GM21528 (cell line): ENCODE results near the gene MSH5.

Experiments
- ATAC-seq: cut with Tn5 transposase; IDR thresholded peaks from one replicate; pipeline ENCODE4 v1.9.1; 2021; ENCODE audit warnings: mild to moderate bottlenecking, moderate library complexity; ENCODE audit not compliant: unreplicated experiment, low FRiP score

Gene MSH5

DNA sequence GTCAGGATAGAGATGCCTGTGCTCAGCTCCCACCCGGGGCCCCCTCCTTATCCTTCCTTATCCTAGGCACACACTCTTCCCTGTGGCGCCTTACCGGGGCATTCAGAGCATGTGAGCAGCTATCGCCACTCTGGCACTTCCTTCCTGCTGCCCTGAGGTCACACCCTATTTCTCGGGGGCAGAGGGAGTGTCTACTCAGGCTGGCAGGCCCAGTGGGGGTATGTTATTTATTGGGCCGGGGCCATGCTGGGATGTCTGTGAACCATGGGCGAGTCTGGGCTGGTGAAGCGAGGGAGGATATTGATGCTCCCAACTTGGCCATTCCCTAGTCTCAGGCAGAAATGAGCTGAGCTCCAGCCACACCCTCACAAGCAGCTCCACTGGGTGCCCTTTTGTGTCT lies 28.6 kb upstream of the MSH5 start:
- ATAC-seq, result no peak

DNA sequence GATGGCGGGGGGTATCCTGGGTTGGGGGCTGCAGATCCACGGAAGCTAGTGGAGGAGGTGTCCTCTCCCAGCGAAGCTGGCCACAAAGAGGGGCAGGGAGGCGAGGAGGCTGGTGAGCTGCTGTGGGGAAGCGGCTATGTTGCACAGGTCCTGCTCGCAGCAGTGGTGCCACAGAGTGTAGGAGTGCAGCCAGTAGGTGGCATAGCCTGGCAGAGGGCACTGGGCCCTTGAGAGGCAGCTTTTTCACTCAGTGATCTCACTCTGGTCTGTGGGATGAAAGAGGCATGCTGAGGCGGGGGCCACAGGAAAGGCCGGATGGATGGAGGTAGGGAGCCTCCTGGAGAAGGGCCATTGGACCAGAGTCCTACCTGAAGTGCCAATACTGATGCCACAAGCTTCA lies 27.5 kb upstream of the MSH5 start:
- no peak for ATAC-seq

DNA sequence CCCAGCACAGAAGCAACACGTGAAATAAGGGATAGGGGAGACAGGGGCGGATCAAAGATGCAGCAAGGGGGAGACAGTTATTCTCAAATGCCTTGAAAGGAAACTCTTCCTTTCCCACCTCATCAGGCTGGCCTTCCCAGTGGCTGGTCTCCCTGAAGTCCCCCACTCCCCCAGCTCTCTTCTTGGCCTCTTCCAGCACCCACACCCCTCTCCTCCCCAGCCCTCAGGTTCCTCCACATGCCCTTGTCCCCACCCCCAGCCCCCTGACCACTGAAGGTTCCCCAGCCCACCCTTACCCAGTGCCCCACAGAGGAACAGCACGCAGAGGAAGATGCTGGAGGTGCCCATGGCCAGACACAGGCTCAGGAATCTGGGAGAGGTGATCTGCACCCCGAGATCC lies 26.3 kb upstream of the MSH5 start:
- no peak for ATAC-seq

DNA sequence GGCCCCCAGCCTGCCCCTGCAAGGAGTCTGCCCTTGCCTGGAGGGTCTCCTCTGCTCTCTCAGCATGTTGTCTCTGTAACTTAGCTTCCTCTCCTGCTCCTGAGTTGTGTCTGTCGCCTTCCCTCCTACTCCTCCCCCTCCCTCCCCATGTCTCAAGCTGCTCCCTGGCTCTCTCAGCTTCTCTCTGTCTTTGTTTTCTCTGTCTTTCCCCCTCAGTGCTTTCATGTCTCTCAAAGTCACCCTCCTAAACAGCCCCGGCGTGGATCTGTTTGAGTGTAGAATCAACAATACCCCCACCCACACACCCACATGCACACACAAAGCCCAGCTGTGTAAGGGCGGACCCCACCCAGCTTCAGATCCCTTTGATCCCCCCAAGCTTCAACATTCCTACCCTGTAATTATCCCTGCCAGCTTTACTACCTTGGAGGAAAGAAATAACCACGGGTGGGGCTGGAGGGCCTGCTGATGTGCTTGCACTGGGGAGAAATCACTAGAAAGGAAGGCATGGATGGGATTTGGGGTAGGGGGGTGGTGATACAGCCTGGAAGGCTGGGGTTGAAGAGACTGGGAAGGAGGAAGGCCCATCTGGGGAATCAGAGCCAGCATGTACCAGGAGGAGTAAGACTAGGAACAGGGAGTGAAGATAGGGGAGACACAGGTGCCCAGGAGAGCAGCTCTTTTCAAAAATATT lies 25.7 kb upstream of the MSH5 start:
- ATAC-seq, result no peak

DNA sequence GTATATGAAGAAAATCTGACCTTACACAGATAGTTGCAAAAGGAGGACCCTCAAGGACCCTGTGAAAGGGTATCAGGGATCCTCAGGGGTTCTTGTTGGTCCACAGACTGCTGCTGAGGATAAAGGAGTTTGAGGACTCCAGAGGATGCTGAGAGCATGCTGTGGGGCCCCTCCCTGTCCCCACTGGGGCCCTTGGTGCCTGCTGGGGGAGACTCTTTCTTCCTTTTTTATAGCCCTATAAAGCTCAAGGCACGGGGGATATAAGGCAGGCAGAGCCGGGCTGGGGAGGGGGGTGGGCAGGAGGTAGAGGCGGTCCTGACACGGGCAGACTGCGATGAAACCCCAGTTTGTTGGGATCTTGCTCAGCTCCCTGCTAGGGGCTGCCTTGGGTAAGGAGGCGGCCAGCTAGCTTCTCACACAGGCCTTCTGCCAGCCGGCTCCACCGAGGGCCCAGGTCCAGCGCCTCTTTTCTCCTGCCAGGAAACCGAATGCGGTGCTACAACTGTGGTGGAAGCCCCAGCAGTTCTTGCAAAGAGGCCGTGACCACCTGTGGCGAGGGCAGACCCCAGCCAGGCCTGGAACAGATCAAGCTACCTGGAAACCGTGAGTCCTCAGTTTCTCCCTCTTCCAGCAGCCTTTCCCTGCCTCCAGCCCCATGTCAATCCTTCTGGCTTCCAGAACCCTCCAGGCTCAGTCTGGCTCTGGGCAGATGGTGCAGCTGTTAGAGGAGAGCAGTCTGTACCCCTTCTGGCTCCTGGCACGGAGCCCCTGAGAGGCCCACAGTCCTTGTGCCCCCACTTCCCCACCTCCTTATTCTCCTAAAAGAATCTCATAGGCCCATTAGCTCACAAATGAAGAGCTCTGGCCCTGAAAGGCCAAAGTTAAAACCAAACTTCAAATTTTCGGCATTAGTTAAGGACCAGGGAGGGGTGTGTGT lies 24.5 kb upstream of the MSH5 start, which contains the start of gene LY6G6D:
Gene LY6G6D, plus strand, starts transcription at position 327 of the 937 bp plus-strand sequence. Its CDS starts 8 bp downstream, at position 335.
- ATAC-seq, result no peak

DNA sequence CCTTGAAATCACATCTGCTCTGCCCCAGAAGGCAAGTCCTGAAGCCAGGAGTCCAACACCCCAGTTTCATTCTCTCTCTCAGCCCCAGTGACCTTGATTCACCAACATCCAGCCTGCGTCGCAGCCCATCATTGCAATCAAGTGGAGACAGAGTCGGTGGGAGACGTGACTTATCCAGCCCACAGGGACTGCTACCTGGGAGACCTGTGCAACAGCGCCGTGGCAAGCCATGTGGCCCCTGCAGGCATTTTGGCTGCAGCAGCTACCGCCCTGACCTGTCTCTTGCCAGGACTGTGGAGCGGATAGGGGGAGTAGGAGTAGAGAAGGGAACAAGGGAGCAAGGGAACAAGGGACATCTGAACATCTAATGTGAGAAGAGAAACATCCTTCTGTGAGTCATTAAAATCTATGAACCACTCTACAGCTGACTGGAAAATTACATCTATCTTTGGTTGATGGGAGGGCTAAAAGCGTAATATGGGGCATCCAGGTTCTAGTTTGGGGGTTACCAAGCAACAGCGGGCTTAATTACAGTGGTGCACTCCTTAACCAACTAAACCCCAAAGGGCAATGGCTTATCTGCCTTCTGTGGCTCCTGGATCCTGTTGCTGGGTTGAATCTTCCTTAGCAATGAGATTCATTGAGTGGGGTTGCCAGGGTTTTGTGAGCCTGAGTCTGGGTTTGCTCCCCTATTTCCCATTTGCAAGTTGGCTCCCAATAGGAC lies 22.1 kb upstream of the MSH5 start:
- no peak for ATAC-seq

DNA sequence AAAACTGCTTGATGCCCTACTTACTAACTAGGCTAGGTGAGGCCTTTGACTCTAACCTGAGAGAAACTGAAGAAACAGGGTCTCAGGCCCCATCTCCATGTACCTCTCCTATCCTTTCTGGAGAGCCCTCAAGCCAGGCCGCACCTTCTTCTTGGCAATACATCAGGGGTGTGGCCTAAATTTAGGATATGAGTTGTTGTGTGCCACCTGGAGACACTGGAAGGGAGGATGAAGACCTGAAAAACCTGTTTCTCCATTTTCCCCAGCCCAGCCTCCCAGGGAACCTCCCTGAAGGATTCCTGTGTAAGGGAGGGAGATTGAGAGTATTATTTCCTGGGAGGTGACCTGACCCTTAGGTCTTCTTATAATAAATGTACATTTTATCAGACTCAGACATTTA lies 21.5 kb upstream of the MSH5 start:
- ATAC-seq, result no peak

DNA sequence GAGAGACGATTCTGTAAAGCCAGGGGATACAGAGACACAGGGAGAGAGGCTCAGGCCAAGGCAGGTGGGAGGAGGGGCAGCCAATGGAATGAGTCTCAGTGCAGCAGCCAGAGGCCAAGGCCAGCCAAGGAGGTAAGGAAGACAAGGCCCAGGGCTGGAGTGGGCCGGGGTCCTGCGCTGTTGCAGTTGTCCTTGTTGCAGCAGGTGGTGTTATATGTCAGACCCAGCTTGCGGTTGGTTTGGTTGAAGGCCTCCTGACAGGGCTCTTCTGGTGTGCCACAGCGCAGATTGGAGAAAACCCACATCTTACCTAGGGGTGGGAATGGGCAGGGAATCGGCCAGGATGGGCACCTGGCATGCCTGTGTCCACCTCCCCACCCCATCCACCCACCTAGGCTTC lies 20.8 kb upstream of the MSH5 start:
- no peak for ATAC-seq

DNA sequence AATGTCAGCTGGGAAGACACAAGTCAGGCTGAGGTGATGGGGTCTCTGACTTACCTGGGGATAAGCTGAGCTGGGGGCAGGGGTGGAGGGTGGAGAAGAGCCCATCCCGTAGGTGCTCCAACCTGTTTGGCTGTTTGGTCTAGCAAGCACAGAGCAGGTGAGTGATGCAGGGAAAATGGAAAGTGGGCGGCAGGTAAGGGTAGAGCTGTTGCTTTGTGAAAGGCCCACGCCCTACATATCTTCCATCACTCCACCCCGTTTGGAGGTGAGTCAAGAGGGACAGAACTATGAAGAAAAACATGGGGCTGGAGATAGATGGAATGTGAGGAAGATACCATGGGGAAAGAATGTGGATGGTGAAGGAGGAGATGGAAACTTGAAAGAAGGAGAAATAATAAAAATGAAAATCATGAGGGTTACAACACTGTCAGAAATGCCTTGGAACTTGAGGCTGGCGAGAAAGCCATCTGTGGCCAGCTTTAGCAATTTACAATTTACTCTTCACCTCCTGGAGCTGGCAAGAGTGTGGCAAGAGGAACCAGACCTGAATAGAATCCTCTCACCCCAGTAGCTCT lies 19.5 kb upstream of the MSH5 start:
- no peak for ATAC-seq

DNA sequence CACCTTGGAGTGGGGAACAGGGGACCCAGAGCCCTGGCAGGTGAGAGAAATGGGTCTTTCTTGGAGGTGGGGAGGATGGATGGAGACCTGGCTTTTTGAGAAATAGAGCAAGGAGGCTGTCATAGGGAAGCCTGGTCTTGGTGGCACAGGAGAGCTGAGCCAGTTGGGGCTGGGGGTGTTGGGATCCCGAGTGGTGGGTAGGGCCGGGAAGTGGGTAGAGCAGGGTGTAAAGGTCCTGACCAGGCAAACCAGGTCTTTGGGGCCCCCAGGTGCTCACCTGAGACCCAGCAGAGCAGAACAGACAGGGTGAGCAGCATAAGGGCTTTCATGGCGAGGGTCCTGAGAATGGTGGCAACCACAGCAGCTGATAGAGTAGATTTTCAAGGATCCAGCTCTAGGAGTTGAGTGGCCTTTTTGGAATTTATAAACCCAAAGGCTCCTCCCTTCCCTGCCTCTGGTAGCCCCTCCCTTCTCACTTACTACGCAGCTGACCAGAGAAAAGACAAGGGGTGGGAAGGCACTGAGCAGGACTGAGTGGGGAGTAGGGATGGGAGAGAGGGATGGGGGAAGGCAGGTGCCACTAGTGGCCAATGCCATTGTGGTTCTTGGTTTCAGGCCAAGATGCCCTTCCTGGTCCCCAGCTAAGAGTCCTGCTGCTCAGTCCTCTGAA lies 18.3 kb upstream of the MSH5 start, which contains the start of gene LY6G6C:
Gene LY6G6C, minus strand, starts transcription at position 396 of the 670 bp plus-strand sequence. Its CDS starts 67 bp downstream, at position 329.
- no peak for ATAC-seq

DNA sequence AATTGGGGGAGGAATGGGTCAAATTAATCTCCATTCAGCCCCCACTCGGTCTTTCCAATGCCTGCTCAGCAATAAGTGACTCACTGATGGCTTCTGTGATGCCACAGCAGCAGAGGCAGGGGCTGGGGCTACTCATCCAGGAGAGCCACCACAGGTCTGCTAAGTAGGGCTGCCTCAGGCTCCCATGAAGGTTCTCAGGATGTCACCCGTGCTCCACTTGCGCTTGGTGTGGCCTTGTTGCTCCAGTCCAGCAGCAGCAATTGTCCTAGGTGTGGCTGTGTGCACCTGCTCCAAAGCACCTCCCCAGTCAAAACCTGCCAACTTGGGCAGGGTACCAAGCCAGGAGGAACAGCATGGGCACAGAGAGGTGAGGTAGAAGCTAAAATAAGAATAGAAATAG lies 17.6 kb upstream of the MSH5 start:
- no peak for ATAC-seq

DNA sequence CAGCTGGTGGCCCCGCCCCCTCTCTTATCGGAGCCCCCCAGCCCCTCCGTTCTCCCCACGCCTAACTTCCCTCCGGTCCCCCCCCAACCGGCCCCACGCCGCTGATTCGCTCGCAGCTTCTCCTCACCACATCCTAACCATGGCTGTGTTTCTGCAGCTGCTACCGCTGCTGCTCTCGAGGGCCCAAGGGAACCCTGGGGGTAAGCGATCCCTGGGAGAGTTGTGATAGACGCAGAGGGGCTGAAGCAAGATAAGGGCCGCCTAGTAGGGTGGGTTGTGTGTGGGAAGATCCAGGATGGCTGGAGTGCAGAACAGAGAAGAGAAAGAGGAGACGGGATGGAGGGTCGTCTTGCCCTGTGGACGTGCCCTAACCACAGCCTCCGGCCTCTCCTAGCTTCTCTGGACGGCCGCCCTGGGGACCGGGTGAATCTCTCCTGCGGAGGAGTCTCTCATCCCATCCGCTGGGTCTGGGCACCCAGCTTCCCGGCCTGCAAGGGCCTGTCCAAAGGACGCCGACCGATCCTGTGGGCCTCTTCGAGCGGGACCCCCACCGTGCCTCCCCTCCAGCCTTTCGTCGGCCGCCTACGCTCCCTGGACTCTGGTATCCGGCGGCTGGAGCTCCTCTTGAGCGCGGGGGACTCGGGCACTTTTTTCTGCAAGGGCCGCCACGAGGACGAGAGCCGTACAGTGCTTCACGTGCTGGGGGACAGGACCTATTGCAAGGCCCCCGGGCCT lies 16.4 kb upstream of the MSH5 start, which contains the start of gene MPIG6B:
Gene MPIG6B, plus strand, starts transcription at position 129 of the 735 bp plus-strand sequence. Its CDS starts 11 bp downstream, at position 140.
- no peak for ATAC-seq

DNA sequence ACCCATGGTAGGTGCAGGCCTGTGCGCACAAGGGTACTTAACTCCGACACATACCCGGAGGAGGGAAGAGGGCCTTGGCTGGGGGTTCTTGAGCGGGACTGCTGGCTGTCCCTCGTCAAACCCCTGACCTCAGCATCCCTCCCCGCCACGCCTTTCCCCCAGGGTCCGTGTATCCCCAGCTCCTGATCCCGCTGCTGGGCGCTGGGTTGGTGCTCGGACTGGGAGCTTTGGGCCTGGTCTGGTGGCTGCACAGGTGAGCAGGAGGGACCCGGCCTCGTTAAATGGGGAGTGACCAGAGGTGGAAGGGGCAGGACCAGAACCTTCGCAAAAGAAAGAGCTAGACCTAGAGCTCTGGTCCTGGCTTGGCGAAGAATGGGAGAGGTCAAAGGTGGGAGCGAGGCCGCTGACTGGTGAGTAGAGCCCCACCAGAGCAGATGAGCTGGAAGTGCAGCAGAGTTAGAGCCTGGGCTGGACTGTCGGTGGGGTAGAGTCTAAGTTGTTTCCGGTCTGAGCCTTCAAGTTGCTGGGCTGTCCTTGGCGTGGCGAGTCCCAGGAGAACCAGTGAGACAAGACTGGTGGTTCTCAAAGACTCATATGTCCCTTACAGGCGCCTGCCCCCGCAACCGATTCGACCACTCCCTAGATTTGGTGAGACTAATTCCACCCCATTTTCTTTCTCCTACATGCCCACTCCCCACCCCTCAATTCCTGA lies 15.7 kb upstream of the MSH5 start:
- no peak for ATAC-seq

DNA sequence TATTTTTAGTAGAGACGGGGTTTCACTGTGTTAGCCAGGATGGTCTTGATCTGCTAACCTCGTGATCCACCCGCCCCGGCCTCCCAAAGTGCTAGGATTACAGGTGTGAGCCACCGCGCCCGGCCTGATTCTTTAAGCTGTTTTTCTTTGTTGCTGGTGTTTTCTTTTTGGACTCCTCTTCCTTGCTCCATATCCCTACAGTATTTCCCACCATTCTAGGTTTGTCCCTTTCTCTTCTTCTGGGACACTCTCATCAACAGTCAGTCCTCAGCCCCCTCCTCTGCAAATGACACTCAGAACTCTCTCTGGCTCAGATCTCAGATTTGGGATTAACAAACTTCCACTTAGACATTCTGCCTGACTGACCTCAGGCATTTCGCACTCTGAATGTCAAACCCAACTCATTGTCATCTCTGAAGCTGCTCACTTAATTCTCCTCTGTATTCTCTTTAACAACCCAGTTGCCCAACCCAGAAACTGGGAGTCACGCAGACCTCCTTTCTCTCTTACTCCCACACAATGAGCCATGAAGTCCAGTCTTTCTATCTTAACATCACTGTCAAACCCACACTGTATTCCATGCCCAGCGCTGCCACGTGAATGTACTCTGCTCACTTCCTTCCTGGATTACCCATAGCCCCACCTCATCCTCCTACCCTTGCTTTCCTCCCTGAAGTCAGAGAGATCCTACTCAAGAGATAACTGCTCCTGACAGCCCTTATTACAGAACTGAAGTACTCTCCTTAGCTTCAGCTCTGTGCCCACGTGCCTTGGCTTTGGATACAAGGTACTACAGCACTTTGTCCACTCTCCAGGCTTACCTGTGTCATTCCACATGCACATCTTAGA lies 14.1 kb upstream of the MSH5 start:
- ATAC-seq, result no peak

DNA sequence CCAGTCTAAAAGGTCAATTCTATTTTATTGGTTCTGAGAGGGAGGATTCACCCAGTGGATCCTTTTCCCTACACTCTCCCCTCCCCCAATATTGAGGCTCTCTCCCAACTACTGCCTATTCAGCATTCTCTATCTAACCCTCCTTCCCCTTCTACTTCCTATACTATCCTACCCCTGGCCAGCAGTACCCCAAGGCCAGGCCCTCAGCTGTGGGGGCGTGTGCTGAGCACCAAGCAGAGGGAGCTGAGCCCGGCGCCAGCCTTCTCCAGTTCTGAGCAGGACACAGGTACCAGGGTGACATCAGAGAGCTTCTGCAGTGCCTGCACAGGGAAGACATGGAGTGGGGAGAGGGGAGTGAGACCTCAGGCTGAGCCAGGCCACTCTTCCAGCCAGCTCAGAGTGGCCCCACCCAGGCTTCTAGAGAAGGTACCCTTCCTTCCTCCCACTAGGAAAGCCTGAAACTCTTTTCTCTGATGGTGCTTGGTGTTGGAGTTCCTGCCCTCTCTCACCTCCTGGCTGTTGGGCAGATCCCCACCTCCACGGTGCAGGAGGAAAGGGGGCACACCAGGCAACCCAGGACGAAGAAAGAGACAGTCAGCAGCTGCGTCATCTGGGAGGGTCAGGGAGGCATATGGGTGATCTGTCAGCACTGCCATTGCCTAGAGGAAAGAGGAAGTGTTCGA lies 12.6 kb upstream of the MSH5 start:
- peak; percentile 60 for ATAC-seq

DNA sequence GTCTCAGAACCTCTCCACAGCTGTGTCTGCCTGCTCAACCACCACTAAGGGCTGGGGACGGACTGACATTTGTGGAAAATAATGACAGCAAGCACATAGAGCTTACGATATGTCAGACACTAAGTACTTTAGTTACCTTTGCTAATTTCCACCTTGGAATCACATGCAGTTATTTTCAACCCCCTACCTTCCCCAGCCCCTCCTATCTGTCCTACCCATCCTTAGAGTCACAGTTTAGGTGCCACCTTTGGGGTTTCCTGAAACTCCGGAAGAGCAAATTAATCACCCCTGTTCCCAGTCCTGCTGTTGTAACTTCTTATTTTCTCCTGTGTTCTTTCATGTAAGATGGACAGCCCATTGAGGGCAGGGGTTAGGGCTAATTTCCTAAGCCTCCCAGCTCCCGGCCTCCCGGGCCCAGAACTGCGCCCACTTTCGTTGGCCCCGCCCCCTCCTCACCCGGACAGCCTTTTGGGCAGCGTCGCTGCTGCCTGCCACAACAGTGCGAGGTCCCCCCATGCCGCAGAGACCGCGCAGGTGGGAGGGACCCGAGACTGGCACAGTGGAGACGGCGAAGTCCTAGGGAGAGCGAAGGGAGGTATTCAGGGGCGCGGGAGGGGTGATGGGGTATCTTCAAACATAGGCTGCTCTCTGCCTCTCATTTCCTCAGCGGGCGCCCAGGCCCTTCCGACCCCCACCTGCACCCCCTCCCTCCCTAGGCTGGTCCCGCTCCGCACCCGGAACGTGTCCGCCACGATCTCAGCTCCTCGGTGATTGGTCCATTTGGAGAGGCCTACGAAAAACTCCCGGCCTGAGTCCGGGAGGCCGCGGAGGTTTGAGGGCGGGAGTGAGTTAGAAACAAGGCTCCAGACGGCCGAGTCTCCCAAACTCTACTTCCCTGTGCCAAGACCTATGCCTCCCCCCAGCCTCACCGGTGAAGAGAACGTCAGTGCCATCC lies 11.8 kb upstream of the MSH5 start:
- peak; percentile 9 for ATAC-seq
